H1 (cell line): ENCODE measurements around the gene TBC1D32. TPM values are rescaled to one million over a fixed set of nuclear protein-coding genes. Genes with fewer than 3 reads are reported as not detected.

ENCODE experiments used
- CTCF ChIA-PET: fragments of 300-600 bp; sonication (Branson Sonifier 250); formaldehyde crosslinking; loops from one replicate; lab custom pipeline; 2021; ENCODE audit not compliant: partially characterized antibody; lab: Charles Lee
- POLR2A ChIA-PET: fragments of 300-600 bp; sonication (Branson Sonifier 250); formaldehyde crosslinking; loops from one replicate; lab custom pipeline; 2021; ENCODE audit warnings: inconsistent platforms; ENCODE audit not compliant: partially characterized antibody; lab: Charles Lee
- DNase-seq, 2 experiments: peaks; one replicate each; pipeline versions ENCODE4 v3.0.0 to v3.0.0-alpha.2; 2010 to 2022; ENCODE audit warnings: low spot score in 2 of 2, low read depth in 1 of 2, mixed read lengths in 1 of 2
- FAIRE-seq: peaks from 2 replicates; lab custom pipeline; 2011; peaks lifted over from hg19 to GRCh38; lab: Jason Lieb, UNC
- H2AFZ ChIP-seq: 2 replicates; pipeline ENCODE4 v1.8.1; 2012; ENCODE audit warnings: low read length, inconsistent platforms
- H2AK5ac ChIP-seq: 2 replicates; pipeline ENCODE4 v1.6.1; 2013; ENCODE audit warnings: low read depth, low read length
- H2BK120ac ChIP-seq: replicated peaks from 2 replicates; pipeline ENCODE3; 2013; ENCODE audit warnings: low read depth, low read length, inconsistent platforms
- H2BK12ac ChIP-seq: 2 replicates; pipeline ENCODE4 v1.6.1; 2013; ENCODE audit warnings: low read depth, low read length
- H2BK15ac ChIP-seq: 2 replicates; pipeline ENCODE4 v1.6.1; 2013; ENCODE audit warnings: low read length
- H2BK20ac ChIP-seq: 2 replicates; pipeline ENCODE4 v1.6.1; 2013; ENCODE audit warnings: low read length
- H2BK5ac ChIP-seq: 2 replicates; pipeline ENCODE4 v1.6.1; 2013; ENCODE audit warnings: low read depth, low read length
- H3K14ac ChIP-seq: 2 replicates; pipeline ENCODE4 v1.6.1; 2013; ENCODE audit warnings: inconsistent platforms; ENCODE audit not compliant: insufficient read length
- H3K18ac ChIP-seq: 2 replicates; pipeline ENCODE4 v1.6.1; 2013; ENCODE audit warnings: low read length; ENCODE audit errors: extremely low read depth
- H3K23ac ChIP-seq: 2 replicates; pipeline ENCODE4 v1.6.1; 2013; ENCODE audit warnings: inconsistent platforms; ENCODE audit not compliant: insufficient read length
- H3K23me2 ChIP-seq: 2 replicates; pipeline ENCODE4 v1.6.1; 2013; ENCODE audit warnings: low read depth, low read length
- H3K27ac ChIP-seq: 2 replicates; pipeline ENCODE4 v1.6.1; 2011; ENCODE audit warnings: low read depth, low read length, inconsistent platforms
- H3K27me3 ChIP-seq, 4 experiments: replicated peaks in 1 of 4; 1 replicate in 1 of 4; 2 replicates in 3 of 4; pipeline versions ENCODE4 v1.6.1 to v1.8.1; 2011 to 2013; ENCODE audit warnings: low read length in 3 of 4, mild to moderate bottlenecking in 3 of 4, inconsistent platforms in 2 of 4, mixed read lengths in 2 of 4, moderate library complexity in 1 of 4; ENCODE audit not compliant: control insufficient read depth in 3 of 4, insufficient read depth in 3 of 4; ENCODE audit errors: extremely low read depth in 1 of 4
- H3K36me3 ChIP-seq, 4 experiments: 2 replicates each; pipeline versions ENCODE4 v1.6.1 to v1.8.1; 2011 to 2013; ENCODE audit warnings: mild to moderate bottlenecking in 4 of 4, low read length in 3 of 4, moderate library complexity in 2 of 4, control low read depth in 1 of 4, inconsistent platforms in 1 of 4; ENCODE audit not compliant: insufficient read depth in 4 of 4, control insufficient read depth in 2 of 4
- H3K4ac ChIP-seq: replicated peaks from 2 replicates; pipeline ENCODE3; 2013; ENCODE audit warnings: low read length, low read depth, mixed read lengths, inconsistent platforms; ENCODE audit not compliant: insufficient read length
- H3K4me1 ChIP-seq, 4 experiments: replicated peaks in 1 of 4; 1 replicate in 1 of 4; 2 replicates in 3 of 4; pipeline versions ENCODE4 v1.6.1 to v1.8.1; 2011 to 2013; ENCODE audit warnings: low read length in 3 of 4, inconsistent platforms in 2 of 4, mixed read lengths in 1 of 4; ENCODE audit not compliant: insufficient read depth in 4 of 4, control insufficient read depth in 3 of 4
- H3K4me2 ChIP-seq, 2 experiments: 2 replicates each; pipeline versions ENCODE4 v1.6.1 to v1.8.1; 2011 to 2013; ENCODE audit warnings: low read depth in 2 of 2, low read length in 2 of 2, control low read depth in 1 of 2, inconsistent platforms in 1 of 2, mild to moderate bottlenecking in 1 of 2; ENCODE audit not compliant: insufficient read depth in 1 of 2
- H3K4me3 ChIP-seq, 4 experiments: fragments of 200-600, 300-600 bp in 1 of 4; sonication (generic), shearing (Covaris generic), sonication (Bioruptor Twin) in 1 of 4; 2 replicates each; pipeline versions ENCODE4 v1.5.1 to v1.8.1; 2011 to 2016; ENCODE audit warnings: low read length in 4 of 4, low read depth in 3 of 4, control low read depth in 2 of 4, inconsistent platforms in 2 of 4, mild to moderate bottlenecking in 2 of 4, mixed read lengths in 1 of 4, moderate library complexity in 1 of 4; ENCODE audit not compliant: insufficient read depth in 2 of 4; ENCODE audit errors: extremely low read depth in 1 of 4
- H3K56ac ChIP-seq: replicated peaks from 2 replicates; pipeline ENCODE3; 2013; ENCODE audit warnings: low read depth, mild to moderate bottlenecking, mixed read lengths, low read length, inconsistent platforms; ENCODE audit not compliant: insufficient read length
- H3K79me1 ChIP-seq: 2 replicates; pipeline ENCODE4 v1.6.1; 2013; ENCODE audit warnings: low read depth, low read length, control low read depth
- H3K79me2 ChIP-seq, 2 experiments: 2 replicates each; pipeline versions ENCODE4 v1.6.1 to v1.8.1; 2012 to 2013; ENCODE audit warnings: low read length in 2 of 2, mild to moderate bottlenecking in 2 of 2, inconsistent platforms in 1 of 2; ENCODE audit not compliant: insufficient read depth in 2 of 2, control insufficient read depth in 1 of 2
- H3K9ac ChIP-seq, 4 experiments: replicated peaks in 1 of 4; 1 replicate in 1 of 4; 2 replicates in 3 of 4; pipeline versions ENCODE4 v1.6.1 to v1.8.1; 2011 to 2013; ENCODE audit warnings: low read depth in 3 of 4, low read length in 3 of 4, control low read depth in 2 of 4, mild to moderate bottlenecking in 2 of 4, moderate library complexity in 2 of 4, inconsistent platforms in 1 of 4; ENCODE audit errors: extremely low read depth in 1 of 4
- H3K9me3 ChIP-seq, 2 experiments: 2 replicates each; pipeline versions ENCODE4 v1.6.1 to v1.8.1; 2012 to 2013; ENCODE audit warnings: mild to moderate bottlenecking in 2 of 2, moderate library complexity in 2 of 2, control low read depth in 1 of 2, inconsistent platforms in 1 of 2, low read depth in 1 of 2, low read length in 1 of 2, mixed read lengths in 1 of 2; ENCODE audit not compliant: insufficient read depth in 2 of 2
- H4K20me1 ChIP-seq, 2 experiments: replicated peaks in 1 of 2; 2 replicates each; pipeline versions ENCODE3 to v1.8.1; 2011 to 2013; ENCODE audit warnings: inconsistent platforms in 2 of 2, low read length in 2 of 2, mild to moderate bottlenecking in 1 of 2; ENCODE audit not compliant: insufficient read depth in 2 of 2, control insufficient read depth in 1 of 2
- H4K5ac ChIP-seq: 2 replicates; pipeline ENCODE4 v1.6.1; 2013; ENCODE audit warnings: low read length, low read depth, mixed read lengths, inconsistent platforms; ENCODE audit not compliant: insufficient read length
- H4K8ac ChIP-seq: 2 replicates; pipeline ENCODE4 v1.8.0; 2013; ENCODE audit warnings: mild to moderate bottlenecking, moderate library complexity, low read length, inconsistent platforms; ENCODE audit not compliant: insufficient read depth; ENCODE audit errors: extremely low read depth
- H4K91ac ChIP-seq: replicated peaks from 2 replicates; pipeline ENCODE3; 2013; ENCODE audit warnings: low read length, mixed read lengths, inconsistent platforms; ENCODE audit not compliant: insufficient read length
- CBX8 ChIP-seq: fragments of 300-800, 300-1000 bp; sonication (generic); IDR thresholded peaks from 2 replicates; pipeline ENCODE4 v1.7.1; 2016; ENCODE audit warnings: low read depth, low read length, borderline replicate concordance
- CEBPB ChIP-seq: IDR thresholded peaks from 2 replicates; pipeline ENCODE4 v1.6.1; 2012; ENCODE audit warnings: low read depth, low read length
- EGR1 ChIP-seq: IDR thresholded peaks from 2 replicates; pipeline ENCODE4 v1.6.1; 2011; ENCODE audit warnings: low read depth, low read length, borderline replicate concordance
- EZH2 ChIP-seq: fragments of 200-600 bp; sonication (generic); IDR thresholded peaks from 2 replicates; pipeline ENCODE4 v1.7.1; 2012; ENCODE audit warnings: low read depth, mild to moderate bottlenecking, moderate library complexity, low read length, inconsistent platforms; ENCODE audit not compliant: severe bottlenecking
- NANOG ChIP-seq: IDR thresholded peaks from 2 replicates; pipeline ENCODE4 v1.6.1; 2011; ENCODE audit warnings: low read length, low read depth, mild to moderate bottlenecking, inconsistent platforms; ENCODE audit not compliant: insufficient read depth, poor library complexity, severe bottlenecking
- USF2 ChIP-seq: IDR thresholded peaks from 2 replicates; pipeline ENCODE4 v1.6.1; 2011; ENCODE audit warnings: low read length, improper control_type of control experiment
- WGBS, 2 experiments: shearing (Covaris generic) in 1 of 2; methylation state at CpG; one replicate each; pipeline versions ENCODE4 v1.1.6 to v1.1.7; 2013 to 2015; ENCODE audit warnings: low lambda C conversion rate in 2 of 2, mixed read lengths in 2 of 2, inconsistent platforms in 1 of 2, low coverage in 1 of 2, missing lambda C conversion rate in 1 of 2; ENCODE audit not compliant: insufficient replicate concordance in 2 of 2, insufficient coverage in 1 of 2, insufficient read length in 1 of 2; ENCODE audit errors: extremely low coverage in 1 of 2, missing lambda C conversion rate in 1 of 2; 5-methylcytosine and 5-hydroxymethylcytosine counted together
- polyA plus RNA-seq, 7 experiments: library from polyadenylated mRNA; depleted of rRNA in 3 of 7; stranded (reverse) in 5 of 7; unstranded in 2 of 7; fragments of >200 nt in 5 of 7; fragments of 200-250 nt in 2 of 7; gene quantifications; 1 replicate in 5 of 7; 2 replicates in 1 of 7; 4 replicates in 1 of 7; pipeline versions ENCODE4 v1.2.1 to v1.2.3, GENCODE V29; 2011 to 2013; ENCODE audit warnings: missing spikeins in 2 of 7, mixed read lengths in 2 of 7
- total RNA-seq: library from RNA; stranded (reverse); fragmentation: NEBNext Ultra II Directional; extraction: Animal tissue kit (Norgen Biotek cat#: 25700); gene quantifications from 2 replicates; pipeline ENCODE4 v1.2.1, GENCODE V29; 2021

TBC1D32 gene
- total and polyA plus RNA-seq, 2 of the 8 experiments (the other 6 are each of a cell fraction or from before 2014, with no cell fraction given) = 5.3 to 7.1 TPM

GRCh38 chr6:121351916-121352315 lies 17.6 kb upstream of the TBC1D32 start:
- no peak overlapping the region for H2BK20ac ChIP-seq
- 94% methylated on average over 1 of the region's 1 CpG; no CpG with 5 or more reads in 1 of the 2 experiments for WGBS, 2 experiments
- no peak overlapping the region for H3K4me2 ChIP-seq
- ChIA-PET CTCF (interaction anchor here (1.0 kb wide), 1 partner anchor 49 kb away, joined by 3 read pairs; no protein-coding TSS in a partner anchor), POLR2A (no interaction called here)
- no peak overlapping the region for H2BK12ac ChIP-seq
- no peaks in the 10 kb centered on the region for H3K36me3 ChIP-seq
- H3K4me3 ChIP-seq = no peak overlapping the region
- H3K27ac ChIP-seq = no peak overlapping the region
- H3K23ac ChIP-seq = no peak overlapping the region
- no peak overlapping the region for H4K5ac ChIP-seq
- DNase-seq = no peak
- no peak overlapping the region for H3K14ac ChIP-seq
- TF ChIP-seq EZH2 (no peak), EGR1 (no peak), CBX8 (no peak), NANOG (no peak), USF2 (no peak), CEBPB (no peak)
- TF ChIP-seq, all 59 proteins: peak for 0
- no peak overlapping the region for H3K18ac ChIP-seq
- no peaks in the 10 kb centered on the region for H3K9me3 ChIP-seq
- H3K79me1 ChIP-seq = no peaks in the 10 kb centered on the region
- no peaks in the 10 kb centered on the region for H3K4me1 ChIP-seq
- H4K20me1 ChIP-seq = no peaks in the 10 kb centered on the region
- H3K27me3 ChIP-seq = no peaks in the 10 kb centered on the region
- H3K56ac ChIP-seq = no peak overlapping the region
- no peak overlapping the region for H3K9ac ChIP-seq
- H3K23me2 ChIP-seq = no peaks in the 10 kb centered on the region
- 0 out of 2 replicates have a peak overlapping the region, but pooled peaks have one; percentile 17 for H2AFZ ChIP-seq
- no peak overlapping the region for H2BK5ac ChIP-seq
- H2AK5ac ChIP-seq = no peak overlapping the region
- H4K91ac ChIP-seq = no peak overlapping the region
- no peak overlapping the region for H2BK15ac ChIP-seq
- no peak for FAIRE-seq
- no peak overlapping the region for H3K4ac ChIP-seq
- no peak overlapping the region for H2BK120ac ChIP-seq
- H4K8ac ChIP-seq = no peak overlapping the region
- no peaks in the 10 kb centered on the region for H3K79me2 ChIP-seq
